ENCODE results near the gene ARAP3. TPM values are rescaled to one million over a fixed set of nuclear protein-coding genes. Genes with fewer than 3 reads are reported as not detected.

The ARAP3 gene
- total RNA-seq, 1 donor from 2014 or later = 1.3 TPM

DNA sequence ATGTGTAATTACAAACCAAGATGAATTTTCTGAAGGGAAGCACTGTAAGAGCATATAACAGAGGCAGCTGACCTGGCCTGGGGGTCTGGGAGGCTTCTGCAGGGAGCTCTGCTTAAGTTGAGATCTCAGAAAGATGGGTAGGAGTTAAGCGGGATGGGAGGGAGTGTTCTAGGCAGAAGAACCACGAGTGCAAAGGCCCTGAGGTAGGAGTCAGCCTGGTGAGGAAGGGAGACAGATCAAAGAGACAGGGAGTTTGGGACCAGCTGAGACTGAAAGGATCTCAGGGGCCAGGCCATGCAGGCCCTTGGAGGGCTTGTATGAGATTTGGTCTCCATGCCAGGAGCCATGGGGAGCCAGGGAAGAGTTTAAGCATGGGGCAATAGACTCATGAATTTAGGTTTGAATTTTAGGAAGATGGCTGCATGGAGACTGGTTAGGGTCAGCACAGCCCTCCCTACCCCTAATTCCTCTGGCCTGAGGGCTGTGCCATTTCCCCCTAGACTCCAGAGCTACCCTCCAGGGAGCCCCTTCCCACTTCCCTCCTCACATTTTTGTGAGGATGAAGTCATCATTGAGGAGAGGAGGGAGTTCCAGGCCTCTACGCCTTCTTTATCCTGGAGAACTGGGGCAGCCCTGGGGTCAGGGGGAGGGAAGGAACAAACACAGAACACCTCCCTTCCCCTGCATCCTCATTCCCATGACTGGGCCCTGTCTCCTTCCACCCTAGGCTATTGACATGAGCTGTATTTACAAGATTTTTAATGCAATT lies 4.8 kb upstream of the ARAP3 start:
- TF ChIP-seq, protein P1, sequence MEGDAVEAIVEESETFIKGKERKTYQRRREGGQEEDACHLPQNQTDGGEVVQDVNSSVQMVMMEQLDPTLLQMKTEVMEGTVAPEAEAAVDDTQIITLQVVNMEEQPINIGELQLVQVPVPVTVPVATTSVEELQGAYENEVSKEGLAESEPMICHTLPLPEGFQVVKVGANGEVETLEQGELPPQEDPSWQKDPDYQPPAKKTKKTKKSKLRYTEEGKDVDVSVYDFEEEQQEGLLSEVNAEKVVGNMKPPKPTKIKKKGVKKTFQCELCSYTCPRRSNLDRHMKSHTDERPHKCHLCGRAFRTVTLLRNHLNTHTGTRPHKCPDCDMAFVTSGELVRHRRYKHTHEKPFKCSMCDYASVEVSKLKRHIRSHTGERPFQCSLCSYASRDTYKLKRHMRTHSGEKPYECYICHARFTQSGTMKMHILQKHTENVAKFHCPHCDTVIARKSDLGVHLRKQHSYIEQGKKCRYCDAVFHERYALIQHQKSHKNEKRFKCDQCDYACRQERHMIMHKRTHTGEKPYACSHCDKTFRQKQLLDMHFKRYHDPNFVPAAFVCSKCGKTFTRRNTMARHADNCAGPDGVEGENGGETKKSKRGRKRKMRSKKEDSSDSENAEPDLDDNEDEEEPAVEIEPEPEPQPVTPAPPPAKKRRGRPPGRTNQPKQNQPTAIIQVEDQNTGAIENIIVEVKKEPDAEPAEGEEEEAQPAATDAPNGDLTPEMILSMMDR (IDR thresholded peaks at IDR 0.05) = no peak
- H3K27me3 Mint-ChIP-seq (ENCODE audit: unreplicated experiment) = peaks cover 21% of the 10 kb centered on the region
- no peak overlapping the region for H3K27ac Mint-ChIP-seq (ENCODE audit: unreplicated experiment)
- no peak for DNase-seq (ENCODE audit: extremely low spot score, unreplicated experiment)
- H3K4me1 Mint-ChIP-seq (ENCODE audit: unreplicated experiment) = peaks cover 2% of the 10 kb centered on the region
- H3K4me3 Mint-ChIP-seq (ENCODE audit: unreplicated experiment) = no peak overlapping the region
- no peaks in the 10 kb centered on the region for H3K36me3 Mint-ChIP-seq (ENCODE audit: unreplicated experiment)
- H3K9me3 Mint-ChIP-seq (ENCODE audit: unreplicated experiment) = no peaks in the 10 kb centered on the region

DNA sequence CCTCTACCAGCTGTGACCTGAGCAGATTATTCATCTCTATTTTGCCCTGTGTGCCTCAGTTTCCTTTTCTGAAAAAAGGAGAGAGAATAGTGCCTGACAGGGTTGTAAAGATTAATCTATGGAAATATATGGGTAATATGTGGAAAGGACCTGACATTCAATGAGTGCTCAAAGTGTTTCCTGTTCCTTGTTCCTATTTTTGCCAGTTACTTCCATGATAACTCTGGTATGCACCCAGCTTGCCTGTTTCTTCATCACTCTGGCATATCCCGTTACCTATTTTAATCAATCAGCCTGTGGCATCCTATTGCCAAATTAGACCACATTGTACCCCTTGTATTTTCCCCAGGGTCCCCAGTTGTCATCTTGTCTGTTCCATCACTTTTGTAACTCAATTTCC lies 3.6 kb upstream of the ARAP3 start:
- Mint-ChIP-seq H3K4me1 (ENCODE audit: unreplicated experiment) (peaks cover 7% of the 10 kb centered on the region), H3K36me3 (ENCODE audit: unreplicated experiment) (no peaks in the 10 kb centered on the region), H3K4me3 (ENCODE audit: unreplicated experiment) (no peak overlapping the region), H3K27me3 (ENCODE audit: unreplicated experiment) (peaks cover 12% of the 10 kb centered on the region), H3K9me3 (ENCODE audit: unreplicated experiment) (no peaks in the 10 kb centered on the region), H3K27ac (ENCODE audit: unreplicated experiment) (no peak overlapping the region)
- no peak for DNase-seq (ENCODE audit: extremely low spot score, unreplicated experiment)
- TF ChIP-seq, protein P1 (IDR thresholded peaks at IDR 0.05) = no peak

DNA sequence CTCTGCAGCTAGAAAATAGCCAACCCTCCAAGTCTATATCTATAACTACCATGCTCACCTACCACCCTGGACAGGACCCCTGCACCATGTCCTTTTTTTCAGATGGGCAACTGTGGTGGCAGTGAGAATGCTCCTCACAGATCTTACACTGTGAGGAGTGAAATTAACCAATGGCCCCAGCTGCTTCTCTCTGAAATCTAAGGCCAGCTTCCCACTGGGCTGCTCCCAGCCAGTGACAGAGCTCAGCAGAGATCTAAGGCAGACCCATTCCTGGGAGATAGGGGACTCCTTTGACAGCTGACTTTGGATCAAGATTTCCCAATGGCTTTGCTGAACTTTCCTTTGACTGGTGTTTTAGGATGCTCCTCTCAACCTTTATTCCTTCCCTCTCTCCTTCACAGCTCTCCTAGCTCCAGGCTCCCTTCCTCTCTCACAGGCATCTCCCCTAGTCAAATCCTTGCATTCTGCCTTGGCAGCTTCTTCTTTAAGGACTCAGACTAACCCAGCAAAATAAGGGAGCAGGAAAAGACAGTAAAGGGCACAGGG lies 1.6 kb upstream of the ARAP3 start:
- Mint-ChIP-seq H3K27ac (ENCODE audit: unreplicated experiment) (no peak overlapping the region), H3K9me3 (ENCODE audit: unreplicated experiment) (no peaks in the 10 kb centered on the region), H3K4me1 (ENCODE audit: unreplicated experiment) (peaks cover 7% of the 10 kb centered on the region), H3K27me3 (ENCODE audit: unreplicated experiment) (no peaks in the 10 kb centered on the region), H3K36me3 (ENCODE audit: unreplicated experiment) (no peaks in the 10 kb centered on the region), H3K4me3 (ENCODE audit: unreplicated experiment) (no peak overlapping the region)
- no peak for DNase-seq (ENCODE audit: extremely low spot score, unreplicated experiment)
- TF ChIP-seq, protein P1 (IDR thresholded peaks at IDR 0.05) = no peak

DNA sequence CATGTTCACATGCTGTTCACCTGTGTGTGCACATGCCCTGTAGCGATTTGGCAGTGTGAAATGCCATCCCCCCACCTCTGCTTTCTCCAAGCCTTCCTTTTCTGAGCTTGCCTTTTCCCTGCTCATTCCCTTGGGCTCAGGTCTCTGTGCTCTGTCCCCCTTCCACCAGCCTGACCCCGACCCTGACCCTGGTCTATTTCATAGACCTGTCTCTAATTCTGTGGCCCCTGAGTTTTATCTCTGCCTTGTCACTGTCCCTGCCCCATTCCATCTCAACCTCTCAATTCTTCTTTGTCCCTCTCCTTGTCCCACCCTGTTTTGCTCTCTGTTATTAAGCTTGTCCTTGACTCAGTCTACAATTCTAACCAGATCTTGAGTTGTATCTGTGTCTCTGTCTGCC lies 735 bp downstream of the ARAP3 start:
- Mint-ChIP-seq H3K27ac (ENCODE audit: unreplicated experiment) (no peak overlapping the region), H3K27me3 (ENCODE audit: unreplicated experiment) (no peaks in the 10 kb centered on the region), H3K4me1 (ENCODE audit: unreplicated experiment) (peaks cover 7% of the 10 kb centered on the region), H3K4me3 (ENCODE audit: unreplicated experiment) (peak overlapping the region; percentile 56), H3K9me3 (ENCODE audit: unreplicated experiment) (no peaks in the 10 kb centered on the region), H3K36me3 (ENCODE audit: unreplicated experiment) (no peaks in the 10 kb centered on the region)
- no peak for DNase-seq (ENCODE audit: extremely low spot score, unreplicated experiment)
- TF ChIP-seq, protein P1 (IDR thresholded peaks at IDR 0.05) = no peak

DNA sequence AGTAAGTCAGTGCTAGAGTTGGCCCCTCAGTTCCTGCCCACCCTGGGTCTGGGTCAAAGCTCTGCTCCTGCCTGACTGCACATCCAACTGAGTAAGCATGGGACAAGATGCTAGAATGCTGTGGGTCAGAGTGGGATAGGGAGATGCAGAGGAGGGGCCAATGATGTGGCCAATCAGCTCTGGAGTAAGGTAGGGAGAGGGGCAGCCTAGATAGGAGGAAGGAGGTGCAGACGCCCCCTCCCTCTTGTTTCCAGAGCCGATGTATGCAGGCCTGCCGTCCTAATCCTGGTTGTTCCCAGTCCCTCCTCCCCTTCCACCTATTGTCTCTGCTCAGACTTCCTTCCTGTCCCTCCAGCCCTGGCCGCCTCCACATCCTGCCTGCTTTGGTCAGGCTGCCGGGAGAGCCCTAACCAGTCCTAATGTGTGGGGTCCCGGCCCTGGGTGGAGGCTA lies 1.3 kb downstream of the ARAP3 start:
- no peak overlapping the region for H3K27ac Mint-ChIP-seq (ENCODE audit: unreplicated experiment)
- no peaks in the 10 kb centered on the region for H3K36me3 Mint-ChIP-seq (ENCODE audit: unreplicated experiment)
- no peaks in the 10 kb centered on the region for H3K9me3 Mint-ChIP-seq (ENCODE audit: unreplicated experiment)
- no peaks in the 10 kb centered on the region for H3K27me3 Mint-ChIP-seq (ENCODE audit: unreplicated experiment)
- DNase-seq (ENCODE audit: extremely low spot score, unreplicated experiment) = no peak
- no peak overlapping the region for H3K4me3 Mint-ChIP-seq (ENCODE audit: unreplicated experiment)
- TF ChIP-seq, protein P1 (IDR thresholded peaks at IDR 0.05) = no peak
- peaks cover 7% of the 10 kb centered on the region for H3K4me1 Mint-ChIP-seq (ENCODE audit: unreplicated experiment)

Data from osteocyte (in vitro differentiated cells).